Raji (cell line): ENCODE results near the gene SGK1.

ENCODE experiments used
- POLR2A ChIP-seq: IDR thresholded peaks from 2 replicates; pipeline ENCODE4 v1.6.1; 2011; ENCODE audit warnings: low read depth, low read length, control low read depth; ENCODE audit not compliant: insufficient read depth

The SGK1 gene

GRCh38 chr6:134316733-134317431, 1.0 kb downstream of the SGK1 start:
- no peak for TF ChIP-seq POLR2A

GRCh38 chr6:134315974-134316441, 1.9 kb downstream of the SGK1 start:
- TF ChIP-seq POLR2A = no peak

- no peak for TF ChIP-seq POLR2A
These were observed 2.7 kb downstream of the SGK1 start for GRCh38 chr6:134315189-134315588.

DNA sequence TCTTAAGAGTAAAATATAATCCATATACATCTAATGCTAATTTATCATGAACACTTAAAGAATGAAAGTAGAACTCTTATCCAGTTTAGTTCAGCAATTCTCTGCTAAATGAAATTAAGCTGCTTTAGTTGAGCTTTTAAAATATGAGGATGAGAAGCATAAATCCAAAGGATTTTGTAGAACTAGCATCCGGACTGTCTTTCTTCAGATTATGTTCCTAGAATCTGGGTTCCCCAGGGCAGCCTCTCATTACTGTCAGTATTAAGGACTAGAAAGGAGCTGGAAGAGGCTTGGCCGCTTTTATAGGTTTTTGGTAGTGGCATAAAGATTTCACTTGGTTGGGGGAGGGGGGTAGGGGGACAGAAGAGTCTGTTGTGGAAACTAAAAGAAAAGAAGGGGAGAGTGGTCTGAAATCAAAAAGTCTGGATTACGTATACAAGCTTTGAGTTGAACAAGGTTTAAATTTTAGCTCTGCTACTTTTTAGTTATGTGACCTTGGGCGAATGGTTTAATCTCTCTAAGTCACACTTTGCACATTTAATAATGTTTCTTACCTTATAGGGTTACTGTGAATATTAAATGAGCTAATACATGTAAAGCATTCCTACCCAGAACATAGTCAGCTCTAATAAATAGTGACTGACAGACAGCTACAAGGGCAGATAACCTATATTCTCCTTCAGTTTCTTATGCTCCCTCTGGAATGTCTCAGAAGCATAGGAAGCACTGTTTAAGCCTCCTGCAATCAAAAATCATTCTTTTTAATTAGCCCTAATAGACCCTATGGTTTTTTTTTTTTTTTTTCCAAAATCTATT, 3.7 kb downstream of the SGK1 start:
- TF ChIP-seq POLR2A = no peak

DNA sequence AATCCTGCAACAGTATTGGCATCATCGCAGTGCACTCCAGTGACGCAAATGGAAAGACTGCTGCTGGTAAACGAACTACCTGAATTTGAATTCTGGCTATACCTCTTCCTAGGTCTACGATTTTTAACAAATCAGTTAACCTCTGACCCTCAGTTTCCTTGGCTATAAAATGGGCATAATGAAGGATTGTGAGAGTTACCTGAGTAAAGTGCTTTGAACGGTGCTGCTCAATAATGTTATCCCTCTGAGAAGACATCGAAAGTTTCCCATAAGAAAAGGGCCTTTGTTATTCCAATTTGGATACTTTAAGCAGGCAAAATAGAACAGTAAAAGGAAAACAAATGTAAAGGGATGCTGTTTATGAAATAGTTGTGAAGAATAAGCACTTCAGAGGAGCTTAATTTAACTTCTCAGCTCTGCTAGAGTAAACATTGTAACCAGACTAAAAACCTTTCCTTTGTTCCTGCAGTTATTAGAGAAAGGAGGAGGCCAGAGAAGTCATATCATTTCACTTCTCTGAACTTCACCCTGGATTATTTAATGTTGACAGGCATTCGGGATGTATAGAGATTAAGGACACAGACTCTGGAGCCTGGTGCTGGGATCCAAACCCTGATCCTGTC, 5.8 kb downstream of the SGK1 start:
- no peak for TF ChIP-seq POLR2A

DNA sequence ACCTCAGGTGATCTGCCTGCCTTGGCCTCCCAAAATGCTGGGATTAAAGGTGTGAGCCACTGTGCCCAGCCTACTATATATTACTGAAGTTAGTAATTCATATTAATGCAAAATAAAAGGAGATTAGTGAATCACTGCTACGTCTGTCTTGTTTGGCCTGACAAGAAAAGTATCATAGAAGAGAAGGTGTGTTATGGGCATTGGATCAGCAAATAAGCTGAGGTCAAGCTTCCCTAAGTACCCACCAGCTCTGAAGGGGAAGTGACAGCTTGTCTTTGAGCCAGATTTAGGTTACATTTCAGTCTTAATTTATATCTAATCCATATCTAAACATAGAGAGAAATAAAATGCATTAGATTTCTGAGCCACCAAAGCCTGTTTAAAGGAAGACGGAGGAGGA, 7.1 kb downstream of the SGK1 start:
- TF ChIP-seq POLR2A = no peak

DNA sequence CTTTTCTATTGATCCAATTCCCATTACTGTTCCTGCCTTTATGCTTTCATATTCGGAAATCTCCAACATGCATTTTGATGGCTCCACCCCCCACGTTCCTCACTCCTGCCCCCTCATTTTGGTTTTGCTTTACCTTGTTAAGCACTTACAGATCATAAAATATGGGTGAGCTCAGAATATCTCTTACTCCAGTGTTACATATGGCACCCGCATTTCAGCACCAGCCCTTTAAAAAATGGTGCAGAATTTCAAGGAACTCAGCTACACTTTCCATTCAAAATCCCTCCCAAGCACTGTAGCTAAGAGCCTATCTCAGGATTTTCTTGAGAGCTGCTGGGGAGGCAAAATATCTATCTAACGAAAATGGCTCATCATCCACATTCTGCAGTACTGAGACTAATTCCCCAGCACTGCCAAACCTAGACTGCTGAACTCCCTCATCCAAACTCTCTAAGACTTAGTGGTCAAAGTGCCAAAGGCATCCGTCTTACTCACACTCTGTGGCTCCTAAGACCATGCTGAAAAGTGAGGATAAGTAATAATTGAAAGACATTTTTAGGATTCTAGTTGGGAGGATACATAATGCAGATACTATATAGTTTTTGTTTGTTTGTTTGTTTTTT, 7.8 kb downstream of the SGK1 start:
- no peak for TF ChIP-seq POLR2A

DNA sequence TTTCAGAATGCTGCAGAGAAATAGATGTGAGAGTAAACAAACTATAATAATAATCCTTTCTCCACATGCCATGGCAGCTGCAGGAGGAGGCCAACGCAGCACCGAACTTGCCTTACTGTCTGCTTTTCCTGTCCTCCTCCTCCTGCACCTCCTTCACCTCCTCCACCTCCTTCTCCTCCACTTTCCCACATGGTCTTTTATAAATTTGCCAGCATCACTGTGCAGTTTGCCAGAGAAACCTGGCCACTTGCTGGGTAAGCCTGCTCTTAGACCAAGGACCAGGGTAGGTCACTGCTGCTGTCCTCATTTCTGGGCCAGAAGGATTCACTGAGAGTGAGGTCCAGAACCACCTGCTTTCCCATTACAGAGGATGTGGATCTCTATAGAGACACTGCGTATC, 8.7 kb downstream of the SGK1 start:
- no peak for TF ChIP-seq POLR2A

DNA sequence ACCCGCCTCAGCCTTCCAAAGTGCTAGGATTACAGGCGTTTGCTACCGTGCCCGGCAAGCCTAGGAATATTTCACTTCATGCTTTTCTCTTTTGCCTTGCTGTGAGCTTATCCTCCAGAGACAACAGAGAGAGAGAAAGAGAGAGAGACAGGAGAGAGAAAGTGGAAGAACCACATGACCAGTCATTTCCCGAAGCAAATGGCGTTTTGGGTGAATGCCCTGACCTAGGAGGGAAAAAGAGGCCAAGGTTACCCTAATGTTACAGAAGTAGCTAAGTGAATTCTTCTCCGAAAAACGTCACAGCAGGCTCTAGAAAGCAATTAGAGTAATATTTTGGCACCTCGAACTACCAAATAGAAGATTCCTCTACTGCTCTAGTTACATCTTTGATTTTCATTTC, 9.1 kb downstream of the SGK1 start:
- TF ChIP-seq POLR2A = no peak

- TF ChIP-seq POLR2A = no peak
These were observed 10.0 kb downstream of the SGK1 start for GRCh38 chr6:134307870-134308269.

GRCh38 chr6:134307075-134307474, 10.8 kb downstream of the SGK1 start:
- no peak for TF ChIP-seq POLR2A

- TF ChIP-seq POLR2A = no peak
These were observed 14.0 kb downstream of the SGK1 start for GRCh38 chr6:134303891-134304290.

DNA sequence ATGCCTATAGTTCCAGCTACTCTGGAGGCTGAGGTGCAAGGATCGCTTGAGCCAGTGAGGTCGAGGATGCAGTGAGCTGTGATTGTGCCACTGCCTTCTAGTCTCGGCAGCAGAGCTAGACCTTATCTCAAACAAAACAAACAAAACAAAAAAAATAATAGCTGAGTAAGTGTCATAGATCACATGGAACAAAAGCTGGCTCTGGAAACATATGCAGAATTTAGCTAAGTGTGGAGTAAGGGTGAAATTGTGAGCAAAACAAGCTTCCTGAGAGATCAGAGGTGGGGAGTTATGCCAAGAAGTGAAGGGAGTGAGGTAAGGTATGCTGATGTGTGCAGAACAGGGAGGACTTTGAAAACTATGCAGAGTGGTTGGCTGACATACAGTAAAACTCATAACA, 18.7 kb downstream of the SGK1 start:
- no peak for TF ChIP-seq POLR2A

DNA sequence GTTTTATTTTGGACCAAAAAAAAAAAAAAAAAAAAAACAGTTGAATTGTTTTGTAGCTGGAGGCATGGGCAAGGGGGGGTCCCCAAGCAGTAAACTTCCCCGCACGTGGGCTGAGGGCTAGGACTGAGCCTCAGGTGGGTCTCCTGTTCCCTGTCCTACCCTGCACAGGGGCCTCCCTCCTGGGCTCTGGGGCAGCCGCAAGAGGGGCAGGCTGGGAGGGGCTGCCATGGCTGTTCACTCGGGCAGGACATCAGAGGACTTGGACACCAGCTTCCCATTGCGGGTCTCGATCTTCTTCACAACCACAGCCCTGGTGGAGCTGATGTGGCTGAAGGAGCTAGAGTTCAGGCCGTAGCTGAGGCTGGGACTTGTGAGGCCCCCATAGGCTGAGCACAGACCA, 21.1 kb downstream of the SGK1 start:
- TF ChIP-seq POLR2A = no peak

- TF ChIP-seq POLR2A = no peak
These were observed 21.9 kb downstream of the SGK1 start for GRCh38 chr6:134295953-134296553.

GRCh38 chr6:134293659-134294161, 24.2 kb downstream of the SGK1 start:
- TF ChIP-seq POLR2A = no peak

- no peak for TF ChIP-seq POLR2A
These were observed 26.8 kb downstream of the SGK1 start for GRCh38 chr6:134291156-134291555.
